ENCODE measurements around the gene MCU. TPM values are rescaled to one million over a fixed set of nuclear protein-coding genes. Genes with fewer than 3 reads are reported as not detected.

The MCU gene
- total and polyA plus RNA-seq, 2 of the 8 experiments (the other 6 are each of a cell fraction or from before 2014, with no cell fraction given), result 51.6 to 62.2 TPM

DNA sequence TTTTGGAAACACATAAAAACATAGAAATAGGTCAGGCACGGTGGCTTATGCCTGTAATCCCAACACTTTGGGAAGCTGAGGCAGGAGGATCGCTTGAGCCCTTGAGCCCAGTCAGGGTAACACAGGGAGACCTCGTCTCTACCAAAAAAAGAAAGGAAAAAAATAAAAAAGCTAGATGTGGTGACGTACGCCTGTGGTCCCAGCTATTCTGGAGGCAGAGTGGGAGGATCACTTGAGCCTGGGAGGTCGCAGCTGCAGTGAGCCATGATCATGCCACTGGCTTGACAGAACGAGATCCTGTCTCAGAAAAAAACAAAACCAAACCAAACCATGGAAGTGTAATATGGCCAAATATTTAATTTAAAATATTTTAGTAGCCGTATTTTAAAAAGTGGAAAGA lies 55.6 kb downstream of the MCU start:
- no peaks in the 10 kb centered on the region for H3K36me3 ChIP-seq (ENCODE audit: control insufficient read depth in 2 of 4, insufficient read depth in 4 of 4, low read length in 3 of 4)
- H4K8ac ChIP-seq (ENCODE audit: extremely low read depth, insufficient read depth, low read length), result no peak overlapping the region
- no peak overlapping the region for H4K5ac ChIP-seq (ENCODE audit: insufficient read length, low read depth, low read length)
- no peak overlapping the region for H3K9ac ChIP-seq (replicated peaks in 1 of 4; ENCODE audit: extremely low read depth in 1 of 4, low read depth in 3 of 4, low read length in 3 of 4)
- H3K56ac ChIP-seq (replicated peaks; ENCODE audit: insufficient read length, low read depth, low read length), result no peak overlapping the region
- H3K18ac ChIP-seq (ENCODE audit: extremely low read depth, low read length), result no peak overlapping the region
- CTCF ChIA-PET (ENCODE audit: partially characterized antibody), result no interaction called here
- no peaks in the 10 kb centered on the region for H4K20me1 ChIP-seq (replicated peaks in 1 of 2; ENCODE audit: control insufficient read depth in 1 of 2, insufficient read depth in 2 of 2, low read length in 2 of 2)
- peaks cover 0 to 69% of the 10 kb centered on the region in 2 experiments; a peak in 2 of 4 replicates for H3K79me2 ChIP-seq (ENCODE audit: control insufficient read depth in 1 of 2, insufficient read depth in 2 of 2, low read length in 2 of 2)
- H3K4me1 ChIP-seq (replicated peaks in 1 of 4; ENCODE audit: control insufficient read depth in 3 of 4, insufficient read depth in 4 of 4, low read length in 3 of 4), result peaks cover 0 to 5% (median 2%) of the 10 kb centered on the region in 4 experiments; a peak in 4 of 7 replicates
- H2BK5ac ChIP-seq (ENCODE audit: low read depth, low read length), result no peak overlapping the region
- DNase-seq (ENCODE audit: low read depth in 1 of 2, low spot score in 2 of 2) (no peak), FAIRE-seq (no peak)
- no peak overlapping the region for H3K4me3 ChIP-seq (ENCODE audit: extremely low read depth in 1 of 4, insufficient read depth in 2 of 4, low read depth in 3 of 4, low read length in 4 of 4)
- H2AK5ac ChIP-seq (ENCODE audit: low read depth, low read length), result no peak overlapping the region
- H3K4me2 ChIP-seq (ENCODE audit: insufficient read depth in 1 of 2, low read depth in 2 of 2, low read length in 2 of 2), result no peak overlapping the region
- no peak overlapping the region for H2AFZ ChIP-seq (ENCODE audit: low read length)
- TF ChIP-seq, protein P1, sequence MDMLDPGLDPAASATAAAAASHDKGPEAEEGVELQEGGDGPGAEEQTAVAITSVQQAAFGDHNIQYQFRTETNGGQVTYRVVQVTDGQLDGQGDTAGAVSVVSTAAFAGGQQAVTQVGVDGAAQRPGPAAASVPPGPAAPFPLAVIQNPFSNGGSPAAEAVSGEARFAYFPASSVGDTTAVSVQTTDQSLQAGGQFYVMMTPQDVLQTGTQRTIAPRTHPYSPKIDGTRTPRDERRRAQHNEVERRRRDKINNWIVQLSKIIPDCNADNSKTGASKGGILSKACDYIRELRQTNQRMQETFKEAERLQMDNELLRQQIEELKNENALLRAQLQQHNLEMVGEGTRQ (IDR thresholded peaks at IDR 0.05; ENCODE audit: low read length), result no peak
- TF ChIP-seq KDM4A (IDR thresholded peaks at IDR 0.05; ENCODE audit: low read depth, low read length, severe bottlenecking), result no peak
- TF ChIP-seq, protein P2, sequence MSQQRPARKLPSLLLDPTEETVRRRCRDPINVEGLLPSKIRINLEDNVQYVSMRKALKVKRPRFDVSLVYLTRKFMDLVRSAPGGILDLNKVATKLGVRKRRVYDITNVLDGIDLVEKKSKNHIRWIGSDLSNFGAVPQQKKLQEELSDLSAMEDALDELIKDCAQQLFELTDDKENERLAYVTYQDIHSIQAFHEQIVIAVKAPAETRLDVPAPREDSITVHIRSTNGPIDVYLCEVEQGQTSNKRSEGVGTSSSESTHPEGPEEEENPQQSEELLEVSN (IDR thresholded peaks at IDR 0.05), result no peak
- no peak for TF ChIP-seq TEAD4 (IDR thresholded peaks at IDR 0.05; ENCODE audit: low read depth, low read length)
- no peak for TF ChIP-seq CTBP2 (IDR thresholded peaks at IDR 0.05; ENCODE audit: borderline replicate concordance, insufficient read depth, insufficient read length, low read length)
- no peak for TF ChIP-seq GABPA (IDR thresholded peaks at IDR 0.05; ENCODE audit: borderline replicate concordance, insufficient read depth, low read length)
- no peak for TF ChIP-seq HDAC6 (IDR thresholded peaks at IDR 0.05; ENCODE audit: low read depth, low read length)
- no peaks in the 10 kb centered on the region for H3K23me2 ChIP-seq (ENCODE audit: low read depth, low read length)
- H4K91ac ChIP-seq (replicated peaks; ENCODE audit: insufficient read length, low read length), result no peak overlapping the region
- H3K14ac ChIP-seq (ENCODE audit: insufficient read length), result no peak overlapping the region
- H3K27ac ChIP-seq (ENCODE audit: low read depth, low read length), result no peak overlapping the region
- H3K23ac ChIP-seq (ENCODE audit: insufficient read length), result no peak overlapping the region
- no peak overlapping the region for H2BK120ac ChIP-seq (replicated peaks; ENCODE audit: low read depth, low read length)
- no peak overlapping the region for H2BK20ac ChIP-seq (ENCODE audit: low read length)
- no peaks in the 10 kb centered on the region for H3K27me3 ChIP-seq (replicated peaks in 1 of 4; ENCODE audit: control insufficient read depth in 3 of 4, extremely low read depth in 1 of 4, insufficient read depth in 3 of 4, low read length in 3 of 4)
- H2BK15ac ChIP-seq (ENCODE audit: low read length), result no peak overlapping the region
- 91% methylated on average over 8 of the region's 8 CpGs; no CpG with 5 or more reads in 1 of the 2 experiments for WGBS, 2 experiments (ENCODE audit: extremely low coverage in 1 of 2, insufficient coverage in 1 of 2, insufficient read length in 1 of 2, insufficient replicate concordance in 2 of 2, low coverage in 1 of 2, low lambda C conversion rate in 2 of 2, missing lambda C conversion rate in 1 of 2)
- no peak overlapping the region for H3K4ac ChIP-seq (replicated peaks; ENCODE audit: insufficient read length, low read depth, low read length)
- no peak overlapping the region for H2BK12ac ChIP-seq (ENCODE audit: low read depth, low read length)
- H3K79me1 ChIP-seq (ENCODE audit: low read depth, low read length), result peaks cover 2% of the 10 kb centered on the region; the same call in 1 of the 2 replicates
- H3K9me3 ChIP-seq (ENCODE audit: insufficient read depth in 2 of 2, low read depth in 1 of 2, low read length in 1 of 2), result no peaks in the 10 kb centered on the region
- POLR2A ChIA-PET (ENCODE audit: partially characterized antibody), result no interaction called here
